RWPE2 (cell line): ENCODE measurements around the gene FOXB2.

ENCODE experiments used
- ATAC-seq: fragments of 200-7000 bp; cut with Tn5 transposase; 3 replicates; pipeline ENCODE4 v1.9.1; 2021; ENCODE audit warnings: low read depth
- DNase-seq: peaks from one replicate; pipeline ENCODE4 v3.0.0-alpha.2; 2020; ENCODE audit warnings: low spot score
- H3K27ac ChIP-seq: fragments of 450-650 bp; 2 replicates; pipeline ENCODE4 v1.5.1; 2017; ENCODE audit warnings: mild to moderate bottlenecking; ENCODE audit not compliant: poor library complexity, severe bottlenecking
- H3K27me3 ChIP-seq: fragments of 250-450 bp; sonication (Bioruptor Pico); 2 replicates; pipeline ENCODE4 v1.5.1; 2021; ENCODE audit warnings: mild to moderate bottlenecking, moderate library complexity; ENCODE audit not compliant: insufficient read depth, poor library complexity, severe bottlenecking
- H3K36me3 ChIP-seq: fragments of 250-450 bp; sonication (Bioruptor Pico); 2 replicates; pipeline ENCODE4 v1.5.1; 2020; ENCODE audit warnings: low read depth, mild to moderate bottlenecking, moderate library complexity
- H3K4me1 ChIP-seq: fragments of 250-450 bp; sonication (Bioruptor Pico); 2 replicates; pipeline ENCODE4 v1.5.1; 2021; ENCODE audit warnings: mild to moderate bottlenecking, moderate library complexity; ENCODE audit not compliant: insufficient read depth, poor library complexity, severe bottlenecking
- H3K4me3 ChIP-seq: fragments of 250-450 bp; sonication (Bioruptor Pico); 2 replicates; pipeline ENCODE4 v1.5.1; 2021; ENCODE audit warnings: mild to moderate bottlenecking, moderate library complexity; ENCODE audit not compliant: severe bottlenecking
- H3K9me3 ChIP-seq: fragments of 250-450 bp; sonication (Bioruptor Pico); 2 replicates; pipeline ENCODE4 v1.5.1; 2021; ENCODE audit warnings: mild to moderate bottlenecking, moderate library complexity; ENCODE audit not compliant: severe bottlenecking
- TF ChIP-seq, protein P1 (sequence below): fragments of 450-650 bp; IDR thresholded peaks from one replicate; pipeline ENCODE4 v1.5.1; 2017; ENCODE audit warnings: mild to moderate bottlenecking, moderate library complexity; ENCODE audit not compliant: poor library complexity, severe bottlenecking

The FOXB2 gene

DNA sequence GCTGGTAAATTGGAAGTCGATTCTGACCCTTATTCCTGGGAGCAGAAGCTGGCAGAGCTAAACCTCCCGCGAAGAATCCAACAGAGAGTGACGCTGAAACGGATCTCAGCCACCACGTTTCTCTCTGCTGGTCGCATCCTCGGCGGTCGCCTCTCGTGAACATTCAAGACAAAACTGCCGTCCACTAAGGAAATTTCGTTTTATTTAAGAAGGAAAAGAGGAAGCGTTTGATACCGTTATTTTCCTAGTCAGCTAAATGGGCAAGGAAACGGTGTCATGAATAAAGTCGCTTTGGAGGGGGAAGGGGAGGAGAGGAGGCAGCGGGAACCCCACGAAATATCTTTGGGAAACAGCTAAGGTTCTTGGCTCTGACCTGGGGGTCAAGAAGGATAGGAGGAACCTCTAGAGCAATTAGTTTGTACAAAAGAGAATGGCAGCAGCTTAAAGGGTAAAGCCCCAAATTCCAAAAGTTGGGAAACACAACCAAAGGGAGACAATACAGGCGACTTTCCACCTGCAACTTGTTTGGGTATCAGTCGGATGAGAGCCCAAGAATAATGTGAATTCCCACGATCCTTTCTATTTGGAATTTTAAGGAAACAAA is 1.9 kb downstream of the FOXB2 start:
- TF ChIP-seq, protein P1, sequence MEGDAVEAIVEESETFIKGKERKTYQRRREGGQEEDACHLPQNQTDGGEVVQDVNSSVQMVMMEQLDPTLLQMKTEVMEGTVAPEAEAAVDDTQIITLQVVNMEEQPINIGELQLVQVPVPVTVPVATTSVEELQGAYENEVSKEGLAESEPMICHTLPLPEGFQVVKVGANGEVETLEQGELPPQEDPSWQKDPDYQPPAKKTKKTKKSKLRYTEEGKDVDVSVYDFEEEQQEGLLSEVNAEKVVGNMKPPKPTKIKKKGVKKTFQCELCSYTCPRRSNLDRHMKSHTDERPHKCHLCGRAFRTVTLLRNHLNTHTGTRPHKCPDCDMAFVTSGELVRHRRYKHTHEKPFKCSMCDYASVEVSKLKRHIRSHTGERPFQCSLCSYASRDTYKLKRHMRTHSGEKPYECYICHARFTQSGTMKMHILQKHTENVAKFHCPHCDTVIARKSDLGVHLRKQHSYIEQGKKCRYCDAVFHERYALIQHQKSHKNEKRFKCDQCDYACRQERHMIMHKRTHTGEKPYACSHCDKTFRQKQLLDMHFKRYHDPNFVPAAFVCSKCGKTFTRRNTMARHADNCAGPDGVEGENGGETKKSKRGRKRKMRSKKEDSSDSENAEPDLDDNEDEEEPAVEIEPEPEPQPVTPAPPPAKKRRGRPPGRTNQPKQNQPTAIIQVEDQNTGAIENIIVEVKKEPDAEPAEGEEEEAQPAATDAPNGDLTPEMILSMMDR, result no peak
- H3K27me3 ChIP-seq, result peaks cover 94% of the 10 kb centered on the region
- DNase-seq, result no peak

DNA sequence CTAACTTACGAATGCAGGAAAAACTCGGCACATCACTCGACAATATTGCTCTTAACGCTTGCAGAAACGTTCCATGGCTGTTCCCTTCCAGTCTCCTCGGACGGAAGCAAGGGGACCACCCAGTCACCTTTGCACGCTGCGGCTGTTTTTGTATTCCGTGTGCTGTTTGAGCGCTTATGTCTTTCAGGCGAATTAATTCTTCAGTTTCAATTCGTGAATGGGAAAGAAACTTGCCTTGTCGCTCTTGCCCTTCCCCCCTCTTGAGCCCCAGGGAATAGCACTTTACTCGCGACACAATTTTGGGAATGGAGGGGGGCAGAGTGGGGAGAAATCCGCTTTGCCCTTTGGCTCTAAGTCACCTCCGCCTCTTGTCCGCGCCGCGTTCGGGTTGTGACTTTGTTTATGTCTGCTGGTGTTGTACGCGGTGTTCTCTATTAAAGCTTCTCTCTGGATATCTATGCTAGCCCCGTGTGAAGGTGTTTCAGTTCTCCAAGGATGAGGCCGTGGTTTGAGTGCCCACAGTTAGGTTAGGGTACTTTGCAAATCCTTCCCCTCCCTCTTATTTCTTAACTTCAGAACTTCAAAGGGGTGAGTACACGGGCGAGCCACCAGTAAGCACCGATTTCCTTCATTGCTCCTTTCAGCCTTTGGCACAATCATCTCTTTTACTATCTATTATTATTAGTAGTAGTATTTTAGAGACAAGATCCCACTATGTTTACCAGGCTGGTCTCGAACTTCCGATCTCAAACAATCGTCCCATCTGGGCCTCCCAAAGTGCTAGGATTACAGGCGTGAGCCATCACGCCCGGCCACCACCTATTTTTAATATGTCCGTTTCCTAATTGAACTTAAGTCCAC is 2.7 kb downstream of the FOXB2 start:
- no peaks in the 10 kb centered on the region for H3K9me3 ChIP-seq
- no peaks in the 10 kb centered on the region for H3K36me3 ChIP-seq
- H3K27me3 ChIP-seq, result peaks cover 87% of the 10 kb centered on the region
- H3K4me3 ChIP-seq, result no peak overlapping the region
- no peak for ATAC-seq
- H3K4me1 ChIP-seq, result no peaks in the 10 kb centered on the region
- no peak overlapping the region for H3K27ac ChIP-seq
- no peak for DNase-seq
- TF ChIP-seq, protein P1, result no peak

More for the DNA sequence above, 1.9 kb downstream of the FOXB2 start:
- no peak overlapping the region for H3K27ac ChIP-seq
- no peaks in the 10 kb centered on the region for H3K9me3 ChIP-seq
- H3K4me1 ChIP-seq, result no peaks in the 10 kb centered on the region
- ATAC-seq, result no peak
- no peak overlapping the region for H3K4me3 ChIP-seq
- H3K36me3 ChIP-seq, result no peaks in the 10 kb centered on the region

DNA sequence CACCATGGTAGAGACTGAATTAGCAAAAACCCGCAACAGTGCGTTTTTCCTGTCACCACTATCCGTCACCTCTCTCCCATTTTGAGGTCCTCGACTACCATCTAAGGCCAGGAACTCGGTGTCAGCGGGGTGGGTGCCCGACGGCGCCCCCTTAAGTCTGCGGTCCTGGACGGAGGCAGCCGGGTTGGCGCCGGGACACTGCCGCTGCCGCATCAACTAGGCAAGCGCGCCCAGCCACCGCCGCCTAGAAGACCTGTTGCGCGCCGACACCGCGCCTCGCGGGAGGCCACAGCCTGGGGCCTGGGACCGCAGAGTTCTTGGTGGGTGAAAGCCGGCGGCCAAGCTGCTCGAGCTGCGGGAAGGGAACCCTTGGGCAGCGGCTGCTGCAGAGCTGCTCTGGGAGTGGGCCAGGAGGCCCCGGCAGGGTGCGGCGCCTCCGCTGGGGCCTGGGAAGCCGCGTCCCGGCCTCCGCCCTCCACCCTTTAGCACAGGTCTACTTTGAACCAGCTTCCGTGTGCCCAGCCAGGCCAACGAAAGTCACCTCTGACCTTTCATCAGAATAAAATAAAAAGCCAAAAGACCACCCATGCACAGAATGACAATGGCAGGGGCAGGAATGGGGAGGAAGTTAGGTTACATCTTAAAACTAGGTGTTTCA is 3.5 kb downstream of the FOXB2 start:
- DNase-seq (no peak), ATAC-seq (no peak)
- H3K9me3 ChIP-seq, result no peaks in the 10 kb centered on the region
- H3K4me1 ChIP-seq, result no peaks in the 10 kb centered on the region
- H3K27ac ChIP-seq, result no peak overlapping the region
- no peak overlapping the region for H3K4me3 ChIP-seq
- H3K36me3 ChIP-seq, result no peaks in the 10 kb centered on the region
- TF ChIP-seq, protein P1, result no peak
- H3K27me3 ChIP-seq, result peaks cover 79% of the 10 kb centered on the region

DNA sequence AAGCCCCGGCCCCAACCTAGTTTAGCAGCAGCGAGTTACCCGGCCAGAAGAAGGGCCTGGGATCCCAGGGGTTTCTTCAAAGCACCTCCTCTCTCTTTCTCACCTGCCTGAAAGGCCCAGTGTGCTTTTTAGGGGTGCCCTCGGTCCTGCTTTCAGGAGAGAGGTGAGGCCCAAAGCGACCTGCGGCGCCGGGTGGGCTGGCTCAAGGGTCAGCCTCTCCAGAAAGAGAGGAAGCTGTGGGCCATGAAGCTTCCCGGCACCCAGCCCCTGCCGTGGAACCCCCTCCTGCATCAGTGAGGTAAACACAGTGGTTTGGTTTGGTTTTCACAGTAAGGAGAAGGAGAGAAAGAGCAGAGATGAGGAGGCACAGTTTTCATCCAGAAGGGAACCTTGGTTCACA is 4.3 kb downstream of the FOXB2 start:
- no peak overlapping the region for H3K27ac ChIP-seq
- DNase-seq (no peak), ATAC-seq (no peak)
- H3K27me3 ChIP-seq, result peaks cover 71% of the 10 kb centered on the region
- no peaks in the 10 kb centered on the region for H3K4me1 ChIP-seq
- no peak overlapping the region for H3K4me3 ChIP-seq
- no peaks in the 10 kb centered on the region for H3K36me3 ChIP-seq
- TF ChIP-seq, protein P1, result no peak
- no peaks in the 10 kb centered on the region for H3K9me3 ChIP-seq
